Left ventricle myocardium inferior (tissue), 1 donor: ENCODE data around the gene SMPD1. TPM values are rescaled to one million over a fixed set of nuclear protein-coding genes. Genes with fewer than 3 reads are reported as not detected.
A peak's percentile ranks its signal among the peaks of the same experiment; 100 is the strongest.

Source experiments
- DNase-seq: peaks from one replicate; pipeline ENCODE4 v3.0.0-alpha.2; 2020
- H3K27ac ChIP-seq: fragments of 200-600 bp; replicated peaks from 2 replicates; pipeline ENCODE4 v1.8.0; 2021
- H3K27me3 ChIP-seq: fragments of 200-600 bp; 2 replicates; pipeline ENCODE4 v1.8.0; 2021; ENCODE audit warnings: low read depth
- H3K36me3 ChIP-seq: fragments of 200-600 bp; 2 replicates; pipeline ENCODE4 v1.8.0; 2021
- H3K4me1 ChIP-seq: fragments of 200-600 bp; 2 replicates; pipeline ENCODE4 v1.8.0; 2021
- H3K4me3 ChIP-seq: fragments of 200-600 bp; 2 replicates; pipeline ENCODE4 v1.8.0; 2021; ENCODE audit warnings: mild to moderate bottlenecking, moderate library complexity
- H3K9me3 ChIP-seq: fragments of 200-600 bp; replicated peaks from 2 replicates; pipeline ENCODE4 v1.8.0; 2021
- intact Hi-C: fragments of 100-400 bp; cut with micrococcal nuclease; formaldehyde crosslinking; loops from one replicate; pipeline ENCODE4 v1.11.0; 2022
- total RNA-seq: library from RNA; stranded (reverse); fragmentation: NEBNext Ultra II Directional; extraction: Animal tissue kit (Norgen Biotek cat#: 25700); gene quantifications from one replicate; pipeline ENCODE4 v1.2.1, GENCODE V29; 2021
- TF ChIP-seq, protein P1 (sequence below): fragments of 200-600 bp; IDR thresholded peaks from 2 replicates; pipeline ENCODE4 v1.8.0; 2021; ENCODE audit warnings: antibody characterized with exemption, mild to moderate bottlenecking, borderline replicate concordance
- donor health status: DM: no; HTN: yes; CAD: no; lungs with severe emphysema.

The SMPD1 gene
- total RNA-seq, 1 donor from 2014 or later: 49.7 TPM

DNA sequence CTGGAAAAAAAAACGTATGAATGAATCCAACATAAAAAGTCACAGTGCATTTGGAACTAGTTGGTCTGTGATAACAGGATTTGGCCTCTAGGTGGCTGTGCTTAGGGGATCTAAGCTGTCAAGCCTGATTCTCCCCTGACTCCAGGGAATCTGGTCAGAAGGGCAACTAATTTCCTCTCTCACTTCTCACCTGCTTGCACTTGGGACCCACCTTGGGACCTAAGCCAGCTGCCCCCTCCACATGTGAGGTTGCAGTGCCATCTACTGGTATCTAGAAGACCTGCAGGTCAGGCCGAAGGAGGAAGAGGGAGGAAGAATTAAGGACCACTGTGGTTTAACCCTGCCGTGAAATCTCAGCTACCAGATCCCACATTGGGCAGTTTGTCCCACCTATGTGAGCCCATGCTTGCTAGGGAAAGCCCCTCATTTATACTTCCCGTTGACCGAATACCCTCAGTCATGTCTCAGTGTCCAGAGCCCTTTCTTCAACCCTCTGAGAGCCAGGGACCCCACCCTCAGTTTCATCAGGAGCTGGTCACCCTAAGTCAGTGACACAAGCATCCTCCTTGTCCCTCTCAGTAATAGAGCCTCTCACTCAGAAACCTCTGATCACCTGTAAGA is 36.8 kb upstream of the SMPD1 start:
- no peak overlapping the region for H3K4me3 ChIP-seq
- peak; percentile 24 for DNase-seq
- no peak overlapping the region for H3K27ac ChIP-seq
- no peaks in the 10 kb centered on the region for H3K36me3 ChIP-seq
- H3K9me3 ChIP-seq: no peaks in the 10 kb centered on the region
- peaks cover 15% of the 10 kb centered on the region for H3K4me1 ChIP-seq
- TF ChIP-seq, protein P1, sequence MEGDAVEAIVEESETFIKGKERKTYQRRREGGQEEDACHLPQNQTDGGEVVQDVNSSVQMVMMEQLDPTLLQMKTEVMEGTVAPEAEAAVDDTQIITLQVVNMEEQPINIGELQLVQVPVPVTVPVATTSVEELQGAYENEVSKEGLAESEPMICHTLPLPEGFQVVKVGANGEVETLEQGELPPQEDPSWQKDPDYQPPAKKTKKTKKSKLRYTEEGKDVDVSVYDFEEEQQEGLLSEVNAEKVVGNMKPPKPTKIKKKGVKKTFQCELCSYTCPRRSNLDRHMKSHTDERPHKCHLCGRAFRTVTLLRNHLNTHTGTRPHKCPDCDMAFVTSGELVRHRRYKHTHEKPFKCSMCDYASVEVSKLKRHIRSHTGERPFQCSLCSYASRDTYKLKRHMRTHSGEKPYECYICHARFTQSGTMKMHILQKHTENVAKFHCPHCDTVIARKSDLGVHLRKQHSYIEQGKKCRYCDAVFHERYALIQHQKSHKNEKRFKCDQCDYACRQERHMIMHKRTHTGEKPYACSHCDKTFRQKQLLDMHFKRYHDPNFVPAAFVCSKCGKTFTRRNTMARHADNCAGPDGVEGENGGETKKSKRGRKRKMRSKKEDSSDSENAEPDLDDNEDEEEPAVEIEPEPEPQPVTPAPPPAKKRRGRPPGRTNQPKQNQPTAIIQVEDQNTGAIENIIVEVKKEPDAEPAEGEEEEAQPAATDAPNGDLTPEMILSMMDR: peak; percentile 96
- intact Hi-C loops: loop anchor here (5.0 to 10.0 kb wide), 2 partner anchors 99 to 331 kb away; partner anchors contain the start of gene CCKBR
- H3K27me3 ChIP-seq: no peaks in the 10 kb centered on the region

DNA sequence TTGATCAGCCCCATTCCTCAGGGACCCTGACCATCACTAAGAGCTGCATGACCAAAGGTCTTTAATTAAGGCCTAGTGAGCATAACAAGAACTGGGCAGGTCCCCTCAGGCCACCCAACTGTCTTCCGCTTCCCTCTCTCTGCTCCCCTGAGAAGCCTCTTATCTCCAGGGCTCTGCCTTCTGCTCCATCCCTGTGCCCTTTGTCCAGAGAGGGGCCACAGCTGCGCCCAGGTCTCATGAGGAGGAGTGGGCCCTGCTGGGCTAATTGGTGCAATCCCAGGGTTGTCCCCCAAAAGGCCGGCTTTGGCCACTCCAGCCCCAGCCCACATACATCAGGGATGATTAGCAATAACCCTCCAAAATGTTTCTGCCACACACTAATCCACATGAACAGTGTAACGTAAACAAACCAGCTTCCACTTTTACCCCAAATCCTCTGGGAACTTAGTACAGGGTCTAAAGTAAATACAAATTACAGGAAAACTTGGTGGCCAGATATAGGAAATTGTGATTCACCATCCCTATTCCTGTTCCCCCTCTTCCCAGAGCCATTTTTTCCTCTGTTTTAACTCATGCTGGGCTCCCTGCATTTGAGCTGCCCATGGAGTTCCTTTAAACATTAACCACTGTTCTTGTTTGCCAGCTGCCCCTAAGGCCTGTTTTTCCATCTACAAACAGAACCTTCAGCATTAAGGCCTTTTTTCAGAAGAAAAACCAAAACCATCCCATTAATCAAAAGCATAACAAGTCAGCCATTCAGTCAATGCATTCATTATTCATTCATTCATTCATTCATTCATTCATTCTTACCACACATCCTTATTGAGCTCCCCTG is 35.4 kb upstream of the SMPD1 start:
- no peak for DNase-seq
- intact Hi-C loops: loop anchor here (5.0 to 10.0 kb wide), 2 partner anchors 100 to 333 kb away; partner anchors contain the start of gene CCKBR
- Histone ChIP-seq H3K4me1 (peaks cover 15% of the 10 kb centered on the region), H3K9me3 (no peaks in the 10 kb centered on the region), H3K4me3 (no peak overlapping the region), H3K27me3 (no peaks in the 10 kb centered on the region), H3K27ac (no peak overlapping the region), H3K36me3 (no peaks in the 10 kb centered on the region)
- TF ChIP-seq, protein P1: no peak

DNA sequence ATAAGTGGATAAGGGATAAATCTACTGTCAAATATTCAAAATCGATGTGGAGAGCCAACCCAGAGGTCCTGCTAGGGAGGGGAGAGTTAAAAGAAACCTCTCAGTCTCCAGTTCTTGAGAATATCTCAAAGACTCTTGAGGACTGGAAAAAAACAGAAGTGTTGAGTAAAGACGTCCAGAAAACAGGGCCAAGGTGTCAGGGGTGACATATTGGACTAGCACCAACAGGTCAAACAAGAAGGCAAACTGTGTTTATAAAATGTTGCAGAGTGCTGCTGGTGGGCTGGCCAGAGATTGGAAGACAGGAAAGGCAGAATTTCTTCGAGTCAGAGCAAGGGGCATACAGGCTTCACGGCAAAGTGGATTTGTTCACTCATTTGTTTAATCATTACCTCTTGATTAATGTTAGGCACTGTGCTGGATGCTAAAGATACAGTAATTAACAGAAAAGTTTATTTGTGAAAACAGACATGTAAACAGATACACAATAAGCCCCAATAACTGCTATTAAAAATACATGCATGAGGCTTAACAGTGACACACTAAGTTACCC is 33.7 kb upstream of the SMPD1 start:
- Histone ChIP-seq H3K36me3 (no peaks in the 10 kb centered on the region), H3K9me3 (no peaks in the 10 kb centered on the region), H3K27me3 (no peaks in the 10 kb centered on the region), H3K4me3 (no peak overlapping the region), H3K27ac (no peak overlapping the region), H3K4me1 (peaks cover 15% of the 10 kb centered on the region)
- no peak for DNase-seq
- intact Hi-C loops: loop anchor here (10.0 kb wide), 1 partner anchor 102 kb away; the partner anchor contains the start of gene CCKBR
- TF ChIP-seq, protein P1: no peak

DNA sequence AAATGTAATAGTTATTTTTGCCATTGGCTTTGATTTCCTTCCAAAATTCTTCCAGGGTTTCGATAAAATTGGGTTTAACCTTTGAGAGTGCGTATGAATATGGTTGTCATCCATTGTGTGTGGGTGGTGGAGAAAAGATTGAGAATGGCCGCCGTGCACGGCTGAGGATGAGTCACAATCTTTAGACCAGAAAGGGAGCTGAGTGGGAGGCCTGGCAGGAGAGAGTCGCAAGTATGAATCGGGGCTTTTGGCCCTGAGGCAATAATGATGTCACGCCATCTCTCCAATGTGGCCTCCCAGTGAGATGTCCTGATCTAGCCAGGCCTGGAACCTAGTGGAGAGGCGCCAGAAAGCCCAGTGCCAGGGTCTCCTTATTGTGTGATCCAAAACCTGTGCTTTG is 33.1 kb upstream of the SMPD1 start:
- Histone ChIP-seq H3K27me3 (no peaks in the 10 kb centered on the region), H3K27ac (peak overlapping the region; percentile 24), H3K4me3 (no peak overlapping the region), H3K4me1 (peaks cover 19% of the 10 kb centered on the region), H3K36me3 (no peaks in the 10 kb centered on the region), H3K9me3 (no peaks in the 10 kb centered on the region)
- intact Hi-C loops: loop anchor here (10.0 kb wide), 1 partner anchor 102 kb away; the partner anchor contains the start of gene CCKBR
- TF ChIP-seq, protein P1: no peak
- DNase-seq: peak; percentile 53

DNA sequence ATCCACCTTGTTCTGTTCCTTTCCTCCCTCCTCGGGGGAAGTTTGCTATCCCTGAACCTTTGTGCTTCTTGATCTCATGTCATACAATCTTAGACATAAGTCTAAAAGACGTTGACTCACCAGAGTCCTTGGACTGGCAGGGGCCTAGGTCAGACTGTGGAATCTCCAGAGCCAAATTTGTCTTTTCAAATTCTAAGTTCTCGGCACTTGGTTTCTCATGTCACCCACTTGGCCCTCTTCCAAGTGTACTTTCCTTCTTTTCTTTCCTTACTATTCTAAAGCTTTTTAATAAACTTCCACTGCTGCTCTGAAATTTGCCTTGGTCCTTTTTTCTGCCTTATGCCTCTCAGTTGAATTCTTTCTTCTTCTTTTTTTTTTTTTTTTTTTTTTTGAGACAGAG is 30.1 kb upstream of the SMPD1 start:
- TF ChIP-seq, protein P1: no peak
- Histone ChIP-seq H3K27me3 (no peaks in the 10 kb centered on the region), H3K27ac (no peak overlapping the region), H3K4me3 (no peak overlapping the region), H3K36me3 (no peaks in the 10 kb centered on the region), H3K4me1 (peaks cover 18% of the 10 kb centered on the region), H3K9me3 (no peaks in the 10 kb centered on the region)
- DNase-seq: no peak
- intact Hi-C loops: no loop called here
